NOMO-1 (cell line): ENCODE measurements around the gene NKG7.

Experiments
- DNase-seq, 2 experiments: peaks; one replicate each; lab custom pipeline; 2025; ENCODE audit not compliant: unreplicated experiment in 2 of 2; lab: John Stamatoyannopoulos, UW

Gene NKG7

DNA sequence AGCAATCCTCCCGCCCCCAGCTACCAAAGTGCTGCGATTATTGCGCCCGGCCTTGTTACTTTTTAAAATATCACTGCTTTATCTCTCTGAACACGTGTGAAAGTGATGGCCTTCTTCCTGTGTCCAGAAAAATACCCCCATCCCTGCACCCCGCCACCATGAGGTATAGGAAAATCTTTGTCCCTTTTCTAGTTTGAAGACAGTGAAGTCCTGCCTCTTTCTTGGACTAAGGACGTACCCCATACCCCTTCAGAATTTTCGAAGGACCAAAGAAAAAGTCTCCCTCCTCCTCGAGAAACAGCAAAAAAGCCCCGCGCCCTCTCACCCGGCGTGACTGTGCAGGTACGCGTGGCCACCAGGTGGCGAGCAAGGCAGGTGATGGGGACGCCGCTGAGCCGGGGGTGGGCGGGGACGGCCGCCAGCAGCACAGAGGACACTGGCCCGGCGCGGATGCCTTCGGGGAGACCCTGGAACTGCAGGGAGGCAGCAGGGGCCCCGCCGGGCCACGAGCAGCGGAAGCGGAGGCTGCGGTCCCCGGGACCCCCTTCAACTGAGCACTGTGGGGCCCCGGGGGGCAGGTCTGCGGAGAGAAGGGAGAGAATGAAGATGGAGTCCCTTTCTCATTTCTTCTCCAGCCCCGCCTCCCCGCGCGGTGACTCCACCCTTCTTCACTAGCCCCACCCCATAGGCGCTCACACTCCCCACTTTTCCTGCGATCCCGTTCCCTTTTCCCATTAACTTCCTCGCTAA lies 33.7 kb downstream of the NKG7 start:
- DNase-seq: peak; percentile 61 to 84

DNA sequence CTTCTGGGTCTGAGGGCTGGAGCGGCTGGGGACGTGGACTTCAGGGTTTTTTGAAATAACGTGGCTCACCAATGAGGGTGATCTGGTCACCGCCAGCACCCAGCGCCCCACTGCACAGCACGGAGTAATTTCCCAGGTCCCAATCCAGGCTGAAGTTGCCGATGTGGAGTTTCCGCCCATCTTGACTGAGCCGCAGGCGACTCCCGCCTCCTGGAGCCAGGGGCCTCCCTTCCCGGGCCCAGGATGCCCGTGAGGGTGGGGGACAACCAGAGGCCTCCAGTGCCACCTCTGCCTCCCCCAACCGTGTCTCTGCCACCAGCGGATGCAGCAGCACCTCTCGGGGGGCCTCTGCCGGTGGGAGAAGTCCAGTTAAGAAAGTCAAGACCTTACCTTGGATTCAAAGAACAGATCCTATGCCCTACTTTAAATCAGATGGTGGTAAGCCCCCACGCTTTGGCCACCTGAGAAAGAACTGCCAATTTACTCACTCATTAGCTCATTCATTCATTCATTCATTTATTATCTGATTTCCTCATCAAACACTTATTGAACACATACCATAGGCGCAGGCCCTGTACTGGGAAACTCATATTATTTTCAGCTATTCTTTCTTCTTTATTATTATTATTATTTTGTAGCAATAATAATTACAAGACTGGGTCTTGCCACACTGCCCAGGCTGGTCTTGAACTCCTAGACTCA lies 34.4 kb downstream of the NKG7 start:
- DNase-seq: no peak

DNA sequence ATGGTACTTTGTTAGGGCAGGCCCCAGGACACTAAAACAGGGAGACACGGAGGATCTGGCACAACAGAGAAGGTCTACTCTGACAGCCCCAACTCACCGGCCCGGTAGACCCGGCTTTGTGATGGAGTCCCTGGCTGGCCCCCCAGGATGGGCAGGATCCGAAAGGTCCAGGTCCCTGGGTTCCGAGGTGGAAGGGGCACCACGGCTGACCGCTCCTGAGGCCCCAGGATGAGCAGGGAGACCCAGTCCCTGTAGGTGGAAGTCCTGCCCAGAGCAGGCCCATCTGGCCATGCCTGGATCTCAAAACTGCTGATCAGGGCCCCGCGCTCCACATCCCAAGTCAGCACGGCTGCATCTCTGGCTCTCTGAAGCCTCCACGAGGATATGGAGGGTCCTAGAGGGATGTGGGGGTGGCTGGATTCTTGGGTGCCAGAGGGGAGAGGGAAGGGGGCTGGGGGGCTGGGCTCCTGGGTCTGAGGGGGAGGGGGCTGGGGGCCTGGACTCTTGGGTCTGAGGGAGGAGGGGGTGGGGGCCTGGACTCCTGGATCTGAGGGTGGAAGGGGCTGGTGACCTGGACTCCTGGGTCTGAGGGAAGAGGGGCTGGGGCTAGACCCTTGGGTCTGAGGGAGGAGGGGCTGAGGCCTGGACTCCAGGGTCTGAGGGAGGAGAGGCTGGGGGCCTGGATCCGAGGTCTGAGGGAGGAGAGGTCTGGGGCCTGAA lies 35.2 kb downstream of the NKG7 start:
- no peak for DNase-seq

DNA sequence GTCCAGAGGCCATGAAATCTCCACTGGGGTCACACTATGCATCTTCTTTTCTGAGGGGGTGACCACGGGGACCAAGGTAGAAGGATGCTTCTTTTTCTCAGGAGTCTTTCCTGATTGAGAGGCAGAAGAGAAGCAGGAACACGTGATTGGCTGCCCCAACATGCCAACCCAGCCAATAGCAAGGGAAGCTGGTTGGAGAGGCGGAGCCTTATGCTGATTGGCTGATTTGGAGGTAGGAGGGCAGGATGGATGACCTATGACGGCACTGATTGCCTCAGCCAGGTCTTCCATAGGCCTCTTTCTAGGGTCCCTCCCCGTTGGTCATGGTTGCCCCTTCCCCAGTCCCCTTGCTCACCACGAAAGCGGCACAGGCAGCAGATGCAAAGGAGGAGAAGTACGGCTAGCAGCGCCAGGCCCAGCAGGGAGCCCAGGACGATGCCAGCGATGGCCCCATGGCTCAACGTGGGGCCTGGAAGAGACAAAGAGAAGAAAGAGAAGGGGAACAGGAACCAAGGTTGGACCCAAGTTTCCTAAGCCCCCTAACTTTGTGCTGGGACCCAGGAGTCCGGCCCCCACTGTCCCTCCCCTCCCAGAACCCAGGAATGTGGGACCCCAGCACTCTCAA lies 38.5 kb downstream of the NKG7 start:
- DNase-seq: no peak

DNA sequence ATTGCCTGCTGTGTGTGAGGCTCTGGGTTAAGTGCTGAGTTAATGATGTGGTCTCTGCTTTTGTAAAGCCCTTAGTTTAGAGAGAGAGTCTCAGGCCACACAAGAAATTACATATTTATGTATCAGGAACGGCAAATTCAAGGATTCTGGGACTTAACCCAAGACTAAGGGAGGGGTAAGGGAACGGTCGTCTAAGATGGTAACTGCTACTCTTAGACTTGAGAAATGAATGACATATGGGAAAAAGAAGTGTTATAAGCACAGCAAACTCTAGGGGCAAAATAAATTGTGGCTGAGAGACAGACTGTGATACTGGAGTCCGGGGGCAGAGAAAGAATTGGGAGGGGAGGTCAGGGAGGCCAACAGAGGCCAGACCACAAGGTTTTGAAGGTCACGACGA lies 40.7 kb downstream of the NKG7 start:
- DNase-seq: no peak

DNA sequence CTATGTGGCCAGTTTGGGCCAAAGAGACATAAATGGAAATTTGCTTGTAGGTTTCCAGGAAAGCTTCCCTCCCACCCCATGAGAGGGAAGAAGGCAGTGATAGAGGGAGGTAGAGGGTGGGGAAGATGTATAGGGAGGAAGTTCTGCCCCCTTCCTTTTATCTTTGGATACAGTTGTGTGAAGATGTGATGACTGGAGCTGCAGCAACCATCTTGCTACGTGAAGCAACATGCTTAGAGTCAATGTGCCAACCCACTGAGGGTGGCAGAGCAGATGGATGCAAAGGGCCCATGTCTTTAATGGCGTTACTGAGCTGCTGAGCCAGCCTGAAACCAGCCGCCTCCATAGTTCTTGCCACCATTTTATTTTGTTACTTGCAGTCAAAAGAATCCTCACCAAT lies 41.3 kb downstream of the NKG7 start:
- DNase-seq: no peak

DNA sequence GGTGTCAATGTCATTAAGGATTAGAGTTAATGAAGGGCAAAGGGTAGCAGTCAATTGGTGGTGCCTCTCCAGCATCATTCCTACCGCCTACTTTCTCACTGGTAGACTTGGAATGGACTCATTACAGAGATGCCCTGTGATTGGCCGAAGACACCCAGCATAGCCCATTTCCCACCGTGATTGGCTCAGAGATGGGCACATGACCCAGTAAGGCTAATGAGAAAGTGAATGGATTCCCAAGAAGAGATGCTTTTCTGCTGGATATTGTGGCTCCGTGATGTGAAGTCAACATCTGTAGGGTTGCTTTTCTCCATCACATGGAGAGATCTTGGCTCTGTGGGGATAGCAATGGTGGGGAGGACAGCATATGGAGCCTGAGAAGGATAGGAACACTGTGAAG lies 42.1 kb downstream of the NKG7 start:
- DNase-seq: no peak

DNA sequence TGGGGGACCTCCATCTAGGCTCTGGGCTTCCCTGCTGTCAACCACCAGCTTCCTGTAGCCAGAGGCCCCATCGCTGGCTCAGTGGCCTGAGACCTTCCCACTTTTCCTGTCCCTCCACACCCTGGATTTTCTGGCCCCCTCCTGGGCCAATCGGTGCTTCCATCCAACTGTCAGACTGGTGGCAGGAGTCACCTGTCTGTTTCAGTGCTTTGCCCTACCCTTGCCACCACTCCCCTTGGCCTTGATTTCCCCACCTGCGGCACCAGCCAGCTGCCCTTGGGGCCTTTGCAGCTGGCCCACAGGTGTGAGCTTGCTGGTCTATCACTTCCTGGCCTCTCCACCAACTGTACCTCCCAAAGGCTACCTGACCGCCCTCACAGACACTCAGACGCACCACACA lies 43.0 kb downstream of the NKG7 start:
- DNase-seq: no peak

DNA sequence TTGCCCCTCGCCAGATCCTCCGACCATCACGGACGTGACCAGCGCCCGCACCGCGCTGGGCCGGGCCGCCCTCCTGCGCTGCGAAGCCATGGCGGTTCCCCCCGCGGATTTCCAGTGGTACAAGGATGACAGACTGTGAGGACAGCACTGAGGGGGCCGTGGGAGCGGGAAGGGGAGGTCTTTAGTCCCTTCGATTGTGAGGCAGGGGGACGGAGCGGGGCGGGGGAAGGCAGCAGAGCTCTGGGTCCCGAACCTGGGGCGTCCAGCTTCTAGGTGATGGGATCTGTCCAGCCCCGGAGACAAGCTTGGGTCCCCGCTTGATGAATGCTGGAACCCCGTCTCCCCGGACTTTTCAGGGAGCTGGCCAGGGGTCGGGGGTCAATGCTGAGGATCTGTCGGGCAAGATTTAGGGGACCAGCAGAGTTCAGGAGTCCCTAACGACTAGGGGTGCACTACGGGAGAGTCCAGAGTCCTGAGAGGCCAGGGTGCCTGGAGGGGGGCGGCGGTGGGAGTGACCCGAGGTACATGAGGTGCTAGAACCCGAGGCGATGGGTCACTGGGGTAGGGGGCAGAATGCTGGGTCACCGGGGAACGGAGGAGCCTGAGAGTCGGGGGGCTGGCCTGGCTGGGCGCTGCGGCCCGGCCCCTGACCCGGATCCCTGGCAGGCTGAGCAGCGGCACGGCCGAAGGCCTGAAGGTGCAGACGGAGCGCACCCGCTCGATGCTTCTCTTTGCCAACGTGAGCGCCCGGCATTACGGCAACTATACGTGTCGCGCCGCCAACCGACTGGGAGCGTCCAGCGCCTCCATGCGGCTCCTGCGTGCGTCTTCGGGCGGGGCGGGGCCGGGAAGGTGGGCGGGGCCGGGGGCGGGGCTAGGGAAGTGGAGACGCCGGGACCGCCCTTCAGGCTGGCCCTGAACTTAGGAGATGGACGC lies 45.1 kb downstream of the NKG7 start:
- DNase-seq: peak; percentile 70

DNA sequence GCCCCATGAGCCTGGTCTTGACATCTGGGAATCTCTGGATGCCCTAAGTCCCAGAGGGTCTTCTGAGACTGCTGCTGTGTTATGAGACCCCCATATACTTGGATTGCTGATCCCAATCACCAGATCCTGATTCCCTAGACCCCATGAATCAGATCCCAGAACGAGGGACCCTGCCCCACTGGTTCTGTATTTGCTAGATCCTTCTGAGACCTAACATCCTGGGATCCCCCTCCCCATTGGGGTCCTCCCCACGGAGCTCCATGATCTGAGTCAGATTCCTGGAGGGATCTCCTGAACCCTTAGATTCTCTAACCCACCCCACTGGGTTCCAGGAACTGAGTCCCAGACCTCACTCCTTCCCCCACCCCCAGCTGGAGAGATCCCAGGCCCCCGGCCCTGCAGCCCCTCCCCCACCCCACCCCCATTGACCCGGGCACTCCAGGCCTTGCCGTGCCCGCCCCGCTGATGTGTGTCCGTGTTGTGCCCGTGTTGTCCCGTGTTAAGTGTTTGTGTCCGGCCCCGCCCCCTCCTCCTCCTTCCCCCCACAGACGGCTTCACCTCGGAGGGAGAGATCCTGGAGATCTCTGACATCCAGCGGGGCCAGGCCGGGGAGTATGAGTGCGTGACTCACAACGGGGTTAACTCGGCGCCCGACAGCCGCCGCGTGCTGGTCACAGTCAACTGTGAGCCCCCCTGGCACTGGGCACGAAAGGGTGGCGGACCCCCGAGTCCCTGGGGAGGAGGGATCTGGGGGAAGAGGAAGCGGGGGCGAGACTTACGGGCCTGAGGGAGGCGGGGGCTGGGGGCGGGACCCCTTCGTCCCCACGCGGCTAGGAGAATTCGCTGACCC lies 46.0 kb downstream of the NKG7 start:
- DNase-seq: no peak

DNA sequence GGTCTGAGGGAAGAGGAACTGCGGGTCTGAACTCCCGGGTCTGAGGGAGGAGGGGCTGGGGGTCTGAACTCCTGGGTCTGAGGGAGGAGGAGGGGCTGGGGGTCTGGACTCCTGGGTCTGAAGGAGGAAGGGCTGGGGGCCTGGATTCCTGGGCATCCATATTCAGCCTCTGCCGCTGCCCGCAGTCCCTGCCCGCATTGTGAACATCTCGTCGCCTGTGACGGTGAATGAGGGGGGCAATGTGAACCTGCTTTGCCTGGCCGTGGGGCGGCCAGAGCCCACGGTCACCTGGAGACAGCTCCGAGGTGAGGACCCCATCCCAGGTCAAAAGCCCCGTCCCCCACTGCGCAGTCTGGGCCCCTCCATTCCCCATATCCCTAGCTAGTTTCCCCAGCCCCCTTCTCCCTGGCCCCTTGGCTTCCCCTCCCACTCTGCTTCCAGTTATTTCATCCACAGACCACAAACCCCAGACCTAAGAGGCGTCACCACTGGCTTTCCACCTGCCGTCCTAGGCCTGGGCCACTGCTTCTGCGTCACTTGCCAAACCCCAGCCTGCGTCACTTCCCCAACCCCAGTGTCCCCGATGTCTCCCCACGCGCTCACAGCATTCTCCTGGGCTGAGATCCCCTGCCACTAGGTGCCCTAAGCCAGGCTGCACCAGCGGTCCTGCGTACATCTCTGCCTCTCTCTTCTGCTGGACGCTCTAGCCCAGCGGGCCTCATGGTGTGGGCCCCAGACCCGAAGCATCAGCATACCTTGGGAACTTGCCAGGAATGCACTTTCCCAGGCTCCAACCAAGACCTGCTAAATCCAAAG lies 47.1 kb downstream of the NKG7 start:
- DNase-seq: no peak

DNA sequence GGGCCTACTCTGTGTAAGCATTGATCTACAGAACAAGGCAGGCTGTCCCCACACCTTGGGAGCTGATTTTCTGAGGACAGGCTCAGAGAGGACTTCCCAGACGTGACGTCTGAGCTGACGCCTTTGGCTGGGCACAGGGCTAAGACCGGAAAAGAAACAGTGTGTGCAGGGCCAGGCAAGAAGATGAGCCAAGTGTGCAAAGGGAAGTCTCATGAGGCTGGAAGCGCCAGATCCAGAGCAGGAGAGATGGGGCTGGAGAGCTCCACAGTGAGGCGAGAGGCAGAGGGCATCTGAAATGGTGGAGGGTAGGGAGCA lies 48.3 kb downstream of the NKG7 start:
- no peak for DNase-seq

DNA sequence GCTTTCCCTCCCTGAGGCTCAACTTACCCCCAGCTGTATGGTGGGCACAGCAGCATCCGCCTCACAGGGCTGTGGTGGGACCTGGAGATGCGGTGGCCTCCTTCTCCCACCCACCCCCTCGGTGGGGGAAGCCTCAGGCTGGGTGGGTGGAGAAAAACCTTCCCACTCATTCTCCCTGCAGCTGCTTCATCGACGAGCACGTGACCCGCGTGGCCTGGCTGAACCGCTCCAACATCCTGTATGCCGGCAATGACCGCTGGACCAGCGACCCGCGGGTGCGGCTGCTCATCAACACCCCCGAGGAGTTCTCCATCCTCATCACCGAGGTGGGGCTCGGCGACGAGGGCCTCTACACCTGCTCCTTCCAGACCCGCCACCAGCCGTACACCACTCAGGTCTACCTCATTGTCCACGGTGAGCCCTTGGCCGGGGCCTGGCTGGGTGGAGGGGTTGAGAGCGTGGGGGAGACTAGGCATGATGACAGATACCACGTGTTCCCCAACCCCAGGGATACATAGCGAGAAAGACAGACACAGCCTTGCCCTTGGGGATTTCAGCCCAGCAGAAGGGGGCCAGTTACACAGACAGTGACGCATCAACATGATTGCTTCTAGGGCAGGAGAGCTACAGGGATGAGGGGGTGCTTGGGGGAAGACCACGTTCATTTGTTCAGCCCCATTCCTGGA lies 48.8 kb downstream of the NKG7 start:
- DNase-seq: no peak

DNA sequence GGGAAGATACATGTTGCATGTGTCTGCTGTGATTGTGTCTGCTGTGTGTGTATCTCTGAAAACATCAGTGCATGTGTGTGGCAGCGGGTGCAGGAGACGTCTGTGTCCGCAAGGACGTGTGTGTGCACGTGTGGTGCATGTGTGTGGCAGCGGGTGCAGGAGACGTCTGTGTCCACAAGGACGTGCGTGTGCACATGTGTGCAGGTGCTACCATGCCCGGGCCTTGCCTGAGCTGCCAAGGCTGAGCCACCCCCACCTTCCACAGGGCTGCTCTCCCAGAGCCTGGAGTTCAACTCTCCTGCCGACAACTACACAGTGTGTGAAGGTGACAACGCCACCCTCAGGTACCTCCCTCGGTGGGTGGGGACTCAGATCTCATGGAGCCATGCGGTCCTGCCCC lies 50.7 kb downstream of the NKG7 start:
- no peak for DNase-seq
